GM18499 (cell line): ENCODE results near the gene MLF2.
"Not testable (repeated sequence)": the region's sequence is repeated elsewhere in the genome, so short reads cannot be mapped to it uniquely, and the experiment has no call there.

ENCODE experiments used
- ATAC-seq: cut with Tn5 transposase; IDR thresholded peaks from one replicate; pipeline ENCODE4 v1.9.1; 2021; ENCODE audit warnings: moderate number of reproducible peaks; ENCODE audit not compliant: insufficient read depth, unreplicated experiment

MLF2 gene

GRCh38 chr12:6766651-6767349 lies 13.9 kb upstream of the MLF2 start:
- no peak for ATAC-seq

- ATAC-seq = no peak
Measured at GRCh38 chr12:6765634-6766581, 13.0 kb upstream of the MLF2 start, which contains the start of gene PTMS. Gene PTMS (plus strand): TSS chr12:6766363. CDS start chr12:6766706, 343 bp downstream.

- no peak for ATAC-seq
Measured at GRCh38 chr12:6765048-6765633, 12.2 kb upstream of the MLF2 start.

- ATAC-seq = peak; percentile 77
Measured at GRCh38 chr12:6764011-6764828, 11.3 kb upstream of the MLF2 start.

- no peak for ATAC-seq
Measured at GRCh38 chr12:6763380-6763779, 10.4 kb upstream of the MLF2 start.

- ATAC-seq = no peak
Measured at GRCh38 chr12:6759741-6760140, 6.8 kb upstream of the MLF2 start.

- ATAC-seq = no peak
Measured at GRCh38 chr12:6758506-6759095, 5.7 kb upstream of the MLF2 start.

- ATAC-seq = no peak
Measured at GRCh38 chr12:6757028-6757690, 4.2 kb upstream of the MLF2 start.

- no peak for ATAC-seq
Measured at GRCh38 chr12:6754411-6754810, 1.5 kb upstream of the MLF2 start.

GRCh38 chr12:6753772-6754356 lies 923 bp upstream of the MLF2 start:
- no peak for ATAC-seq

GRCh38 chr12:6752167-6752920 lies 597 bp downstream of the MLF2 start:
- no peak for ATAC-seq

GRCh38 chr12:6751767-6752166 lies 1.2 kb downstream of the MLF2 start:
- ATAC-seq = no peak

- ATAC-seq = no peak
Measured at GRCh38 chr12:6750506-6750905, 2.4 kb downstream of the MLF2 start.

- no peak for ATAC-seq
Measured at GRCh38 chr12:6748761-6749160, 4.2 kb downstream of the MLF2 start.

- no peak for ATAC-seq
Measured at GRCh38 chr12:6747216-6747615, 5.7 kb downstream of the MLF2 start.

GRCh38 chr12:6745741-6746525 lies 7.0 kb downstream of the MLF2 start:
- no peak for ATAC-seq

- not testable (repeated sequence) for ATAC-seq
Measured at GRCh38 chr12:6743300-6743699, 9.6 kb downstream of the MLF2 start.
